ENCODE measurements around the gene CREB5.

- TF ChIP-seq POLR2A (IDR thresholded peaks at IDR 0.05) (no peak), CTCF (IDR thresholded peaks at IDR 0.05) (no peak)
Measured at GRCh38 chr7:28649811-28650210, 237.5 kb downstream of the CREB5 start.
